Parathyroid adenoma (tissue), 2 donors: Measurements from ENCODE around the gene RPS6KA2.

Experiments used
- H2AFZ ChIP-seq: fragments of 300-600 bp; sonication (generic); one replicate; pipeline ENCODE4 v1.7.0; 2017; ENCODE audit warnings: antibody characterized with exemption, mild to moderate bottlenecking
- H3K27ac ChIP-seq: fragments of 300-600 bp; sonication (generic); one replicate; pipeline ENCODE4 v1.7.0; 2017
- H3K27me3 ChIP-seq: fragments of 300-600 bp; sonication (generic); one replicate; pipeline ENCODE4 v1.7.0; 2017; ENCODE audit warnings: low read length; ENCODE audit not compliant: control insufficient read depth, insufficient read depth
- H3K36me3 ChIP-seq: fragments of 300-600 bp; sonication (generic); one replicate; pipeline ENCODE4 v1.7.0; 2017; ENCODE audit warnings: low read length; ENCODE audit not compliant: control insufficient read depth, insufficient read depth
- H3K4me1 ChIP-seq: fragments of 300-600 bp; sonication (generic); one replicate; pipeline ENCODE4 v1.7.0; 2017; ENCODE audit warnings: control low read depth
- H3K4me2 ChIP-seq: fragments of 300-600 bp; sonication (generic); one replicate; pipeline ENCODE4 v1.7.0; 2017; ENCODE audit warnings: low read length
- H3K4me3 ChIP-seq: fragments of 300-600 bp; sonication (generic); one replicate; pipeline ENCODE4 v1.7.0; 2017; ENCODE audit warnings: low read depth, low read length
- H3K79me2 ChIP-seq: fragments of 300-600 bp; sonication (generic); one replicate; pipeline ENCODE4 v1.7.0; 2017; ENCODE audit warnings: control low read depth
- H3K9ac ChIP-seq: fragments of 300-600 bp; sonication (generic); one replicate; pipeline ENCODE4 v1.7.0; 2017; ENCODE audit warnings: mild to moderate bottlenecking
- H3K9me3 ChIP-seq: fragments of 300-600 bp; sonication (generic); one replicate; pipeline ENCODE4 v1.7.0; 2017; ENCODE audit warnings: low read length; ENCODE audit not compliant: control insufficient read depth
- TF ChIP-seq, protein P1 (sequence below): fragments of 300-600 bp; sonication (generic); IDR thresholded peaks from one replicate; pipeline ENCODE4 v1.7.0; 2017; ENCODE audit warnings: antibody characterized with exemption, mild to moderate bottlenecking
- donor health status: primary hyperparathyroidism.

RPS6KA2 gene

GRCh38 chr6:166627875-166628801 is 1.1 kb upstream of the RPS6KA2 start:
- TF ChIP-seq, protein P1, sequence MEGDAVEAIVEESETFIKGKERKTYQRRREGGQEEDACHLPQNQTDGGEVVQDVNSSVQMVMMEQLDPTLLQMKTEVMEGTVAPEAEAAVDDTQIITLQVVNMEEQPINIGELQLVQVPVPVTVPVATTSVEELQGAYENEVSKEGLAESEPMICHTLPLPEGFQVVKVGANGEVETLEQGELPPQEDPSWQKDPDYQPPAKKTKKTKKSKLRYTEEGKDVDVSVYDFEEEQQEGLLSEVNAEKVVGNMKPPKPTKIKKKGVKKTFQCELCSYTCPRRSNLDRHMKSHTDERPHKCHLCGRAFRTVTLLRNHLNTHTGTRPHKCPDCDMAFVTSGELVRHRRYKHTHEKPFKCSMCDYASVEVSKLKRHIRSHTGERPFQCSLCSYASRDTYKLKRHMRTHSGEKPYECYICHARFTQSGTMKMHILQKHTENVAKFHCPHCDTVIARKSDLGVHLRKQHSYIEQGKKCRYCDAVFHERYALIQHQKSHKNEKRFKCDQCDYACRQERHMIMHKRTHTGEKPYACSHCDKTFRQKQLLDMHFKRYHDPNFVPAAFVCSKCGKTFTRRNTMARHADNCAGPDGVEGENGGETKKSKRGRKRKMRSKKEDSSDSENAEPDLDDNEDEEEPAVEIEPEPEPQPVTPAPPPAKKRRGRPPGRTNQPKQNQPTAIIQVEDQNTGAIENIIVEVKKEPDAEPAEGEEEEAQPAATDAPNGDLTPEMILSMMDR: no peak

DNA sequence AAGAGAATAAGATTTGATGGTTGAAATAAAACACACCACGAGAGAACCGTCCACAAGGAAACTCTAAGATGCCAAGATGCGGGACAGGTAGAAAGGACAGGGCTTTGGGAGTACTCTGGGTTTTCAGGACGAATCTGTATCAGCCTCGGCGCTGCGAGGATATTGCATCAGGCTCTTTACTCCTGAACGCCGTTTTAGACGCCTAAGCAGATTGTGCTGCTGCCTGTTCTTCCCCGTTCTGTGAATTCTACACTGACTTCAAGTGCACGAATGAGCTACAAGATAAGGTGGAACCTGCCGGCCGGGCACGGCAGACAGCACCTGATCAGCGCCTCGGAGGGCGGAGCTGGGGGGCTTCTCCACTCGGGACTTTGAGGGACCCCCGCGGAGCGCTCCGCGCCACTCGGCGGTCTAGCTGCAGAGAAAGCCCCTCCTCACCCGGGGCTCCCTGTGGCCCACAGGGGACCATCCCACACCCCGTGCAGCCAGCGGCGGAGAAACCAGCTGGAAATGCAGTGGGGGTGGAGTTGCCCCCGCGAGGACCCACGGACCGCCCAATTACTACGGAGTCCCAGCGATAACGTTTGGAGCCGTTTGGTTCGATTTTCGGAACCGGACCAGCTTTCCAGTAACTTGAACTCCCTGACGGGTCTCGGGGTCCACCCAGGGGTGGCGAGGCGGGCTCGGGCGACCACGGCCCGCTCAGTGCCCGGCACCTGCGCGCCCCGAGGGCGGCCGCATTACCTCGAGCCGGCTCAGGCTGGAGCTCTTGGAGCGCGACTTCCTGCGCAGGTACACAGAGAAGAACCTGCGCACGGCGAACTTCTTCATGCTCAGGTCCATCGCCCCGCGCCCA is 646 bp downstream of the RPS6KA2 start:
- Histone ChIP-seq H3K4me3 (peak overlapping the region; percentile 65), H3K4me1 (peaks cover 22% of the 10 kb centered on the region), H3K4me2 (peak overlapping the region; percentile 67), H3K27ac (peak overlapping the region; percentile 85), H3K79me2 (peaks cover 22% of the 10 kb centered on the region), H2AFZ (peak overlapping the region; percentile 74), H3K36me3 (no peaks in the 10 kb centered on the region), H3K9ac (peak overlapping the region; percentile 77), H3K9me3 (no peaks in the 10 kb centered on the region), H3K27me3 (no peaks in the 10 kb centered on the region)
- TF ChIP-seq, protein P1: no peak

More at GRCh38 chr6:166627875-166628801, 1.1 kb upstream of the RPS6KA2 start:
- Histone ChIP-seq H3K4me2 (peak overlapping the region; percentile 85), H3K27me3 (no peaks in the 10 kb centered on the region), H3K4me1 (peaks cover 11% of the 10 kb centered on the region), H3K79me2 (peaks cover 21% of the 10 kb centered on the region), H3K4me3 (peak overlapping the region; percentile 73), H2AFZ (peak overlapping the region; percentile 85), H3K27ac (peak overlapping the region; percentile 94), H3K9ac (peak overlapping the region; percentile 49), H3K36me3 (no peaks in the 10 kb centered on the region), H3K9me3 (no peaks in the 10 kb centered on the region)

- Histone ChIP-seq H3K4me2 (peak overlapping the region; percentile 67), H3K27me3 (no peaks in the 10 kb centered on the region), H3K27ac (peak overlapping the region; percentile 85), H3K9me3 (no peaks in the 10 kb centered on the region), H3K79me2 (peaks cover 22% of the 10 kb centered on the region), H2AFZ (no peak overlapping the region), H3K9ac (no peak overlapping the region), H3K36me3 (no peaks in the 10 kb centered on the region), H3K4me3 (peak overlapping the region; percentile 65), H3K4me1 (peaks cover 27% of the 10 kb centered on the region)
- TF ChIP-seq, protein P1: no peak
Measured at GRCh38 chr6:166625356-166625755, 1.7 kb downstream of the RPS6KA2 start.

GRCh38 chr6:166624275-166624674 is 2.8 kb downstream of the RPS6KA2 start:
- peaks cover 38% of the 10 kb centered on the region for H3K4me1 ChIP-seq
- no peaks in the 10 kb centered on the region for H3K27me3 ChIP-seq
- no peak overlapping the region for H3K27ac ChIP-seq
- H3K36me3 ChIP-seq: no peaks in the 10 kb centered on the region
- peaks cover 30% of the 10 kb centered on the region for H3K79me2 ChIP-seq
- no peak overlapping the region for H3K4me2 ChIP-seq
- H2AFZ ChIP-seq: no peak overlapping the region
- H3K9me3 ChIP-seq: no peaks in the 10 kb centered on the region
- TF ChIP-seq, protein P1: no peak
- no peak overlapping the region for H3K9ac ChIP-seq
- H3K4me3 ChIP-seq: no peak overlapping the region
